CD4-positive, alpha-beta T cell treated with Interleukin-6 for 4 hours (primary cell): ENCODE measurements around the gene ATP10B.

Experiments used
- DNase-seq: peaks from one replicate; pipeline ENCODE4 v3.0.0-alpha.2; 2020; ENCODE audit warnings: mixed read lengths

ATP10B gene

DNA sequence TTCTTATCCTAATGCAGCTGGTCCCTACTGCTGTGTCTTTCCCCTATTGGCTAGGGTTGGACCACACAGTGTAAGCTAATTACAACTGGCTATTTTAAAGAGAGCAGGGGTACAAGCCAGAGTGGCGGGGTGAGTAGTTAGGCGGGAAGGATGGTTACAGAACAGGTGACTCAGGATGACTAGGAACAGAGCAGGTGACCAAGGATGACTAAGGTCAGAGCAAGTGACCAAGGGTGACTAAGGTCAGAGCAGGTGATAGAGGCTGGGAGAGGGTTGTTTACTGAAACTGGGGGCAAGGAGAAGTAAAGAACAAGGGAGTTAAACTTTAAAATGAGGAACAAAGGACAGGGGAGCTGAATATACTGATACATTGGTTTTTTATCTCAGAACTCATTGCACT is 304.9 kb downstream of the ATP10B start:
- no peak for DNase-seq

DNA sequence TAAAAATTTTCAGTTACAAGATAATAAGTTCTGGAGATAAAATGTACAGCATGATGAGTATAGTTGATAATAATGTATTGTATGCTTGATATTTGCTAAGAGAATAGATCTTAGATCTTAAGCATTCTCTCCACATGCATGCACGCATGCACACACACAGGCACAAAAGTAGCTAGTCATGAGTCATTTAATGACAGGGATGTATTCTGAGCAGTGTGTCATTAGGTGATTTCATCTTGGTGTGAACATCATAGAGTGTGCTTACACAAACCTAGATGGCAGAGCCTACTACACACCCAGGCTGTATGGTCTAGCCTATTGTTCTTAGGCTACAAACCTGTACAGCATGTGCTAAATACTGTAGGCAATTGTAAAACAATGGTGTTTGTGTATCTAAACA is 306.2 kb downstream of the ATP10B start:
- no peak for DNase-seq

GRCh38 chr5:160543395-160543794 is 308.6 kb downstream of the ATP10B start:
- DNase-seq = no peak

GRCh38 chr5:160542840-160543239 is 309.2 kb downstream of the ATP10B start:
- DNase-seq = no peak

DNA sequence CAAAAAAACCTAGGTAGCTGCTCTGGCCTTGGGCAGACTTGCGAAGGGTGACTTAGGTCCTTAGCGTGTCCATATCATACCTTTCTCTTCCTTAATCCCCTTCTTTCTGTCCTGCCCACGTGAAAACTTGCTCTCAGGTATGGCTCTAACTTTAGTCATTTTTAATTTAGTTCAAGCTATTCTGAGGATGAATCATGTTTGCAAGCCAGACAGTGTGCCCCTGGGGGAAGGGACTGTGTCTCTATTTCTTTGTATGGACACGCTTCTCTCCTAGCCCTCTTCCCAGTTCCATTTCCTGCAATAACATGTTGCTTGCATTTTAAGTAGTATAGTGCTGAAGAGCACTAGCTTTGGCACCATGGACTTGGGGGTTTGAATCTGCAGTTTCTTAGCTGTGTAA is 309.7 kb downstream of the ATP10B start:
- no peak for DNase-seq

DNA sequence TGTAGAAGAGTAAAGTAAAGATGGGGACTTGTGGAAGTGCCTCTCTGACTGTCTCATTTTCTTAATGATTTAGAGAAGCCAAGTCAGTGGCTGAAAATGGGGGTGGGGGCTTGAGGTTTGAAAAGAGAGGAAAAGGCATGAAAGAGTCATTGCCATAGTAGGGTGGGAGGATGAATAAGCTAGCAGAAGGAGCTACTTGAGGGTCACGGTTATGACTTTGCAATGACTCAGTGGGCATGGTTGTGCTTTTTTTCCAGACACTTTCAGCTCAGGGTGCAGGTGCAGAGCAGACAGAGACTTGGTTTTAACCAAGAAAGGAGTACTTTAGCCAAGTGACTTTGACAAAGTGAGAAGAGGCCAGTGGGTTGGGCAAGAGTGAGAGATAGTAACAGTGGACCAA is 312.6 kb downstream of the ATP10B start:
- no peak for DNase-seq

DNA sequence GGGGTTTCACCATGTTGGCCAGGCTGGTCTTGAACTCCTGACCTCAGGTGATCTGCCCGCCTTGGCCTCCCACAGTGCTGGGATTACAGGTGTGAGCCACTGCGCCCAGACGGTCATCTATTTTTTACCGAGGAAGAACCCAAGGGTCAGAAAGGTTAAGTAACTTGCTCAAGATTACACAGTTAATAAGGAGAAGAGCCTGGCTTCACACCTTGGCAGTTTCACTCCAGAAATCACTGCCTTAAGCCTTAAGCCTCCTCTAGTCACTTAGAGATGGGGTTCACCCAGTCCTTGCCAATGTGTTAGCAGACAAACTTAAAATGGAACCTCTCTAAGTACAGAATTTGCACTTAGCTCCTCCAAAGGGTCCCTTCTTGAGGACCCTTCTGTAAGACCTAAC is 314.1 kb downstream of the ATP10B start:
- no peak for DNase-seq

GRCh38 chr5:160537116-160537515 is 314.9 kb downstream of the ATP10B start:
- no peak for DNase-seq

GRCh38 chr5:160534914-160535313 is 317.1 kb downstream of the ATP10B start:
- DNase-seq = no peak

DNA sequence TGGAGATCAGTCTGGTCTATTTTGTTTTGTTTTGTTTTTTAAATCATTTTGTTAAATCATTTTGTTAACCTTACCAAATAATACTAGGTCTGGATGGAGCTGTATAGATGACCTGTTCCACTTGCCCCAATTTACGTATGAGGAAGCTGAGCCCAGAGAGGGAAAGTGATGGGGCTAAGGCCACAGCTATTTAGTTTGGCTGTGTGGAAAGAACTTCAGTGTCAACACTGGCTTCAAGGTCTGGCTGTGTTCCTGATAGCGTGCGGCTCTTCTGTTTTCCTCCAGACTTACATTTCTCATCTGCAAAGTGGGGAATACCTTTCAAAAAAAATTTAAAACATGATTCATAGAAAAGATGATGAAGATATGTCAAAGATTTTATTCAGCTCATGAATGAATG is 317.9 kb downstream of the ATP10B start:
- DNase-seq = no peak

- DNase-seq = no peak
Measured at GRCh38 chr5:160525471-160526261, 326.3 kb downstream of the ATP10B start.

DNA sequence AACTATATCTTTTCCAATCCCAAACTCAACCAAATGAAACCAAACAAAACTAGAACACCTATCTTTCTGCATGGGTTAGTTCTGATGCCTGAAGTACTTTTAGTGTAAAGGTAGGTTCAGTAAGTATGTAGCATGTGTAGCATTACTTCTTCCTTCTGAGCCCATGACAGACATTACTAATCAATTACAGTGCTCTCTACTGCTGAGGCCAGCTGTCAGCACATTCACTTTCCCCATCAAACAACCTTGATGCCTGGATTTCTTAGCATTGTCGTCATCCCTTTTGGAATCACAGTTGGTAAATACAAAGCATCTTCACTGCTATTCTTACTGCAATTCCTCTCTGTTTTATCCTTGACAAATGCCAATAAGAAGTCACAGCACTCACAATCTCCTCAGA is 327.2 kb downstream of the ATP10B start:
- no peak for DNase-seq

GRCh38 chr5:160523502-160524163 is 328.4 kb downstream of the ATP10B start:
- no peak for DNase-seq

- DNase-seq = no peak
Measured at GRCh38 chr5:160521392-160521663, 330.7 kb downstream of the ATP10B start.

GRCh38 chr5:160520609-160521391 is 331.2 kb downstream of the ATP10B start:
- DNase-seq = no peak

- DNase-seq = no peak
Measured at GRCh38 chr5:160516696-160517530, 335.1 kb downstream of the ATP10B start.

DNA sequence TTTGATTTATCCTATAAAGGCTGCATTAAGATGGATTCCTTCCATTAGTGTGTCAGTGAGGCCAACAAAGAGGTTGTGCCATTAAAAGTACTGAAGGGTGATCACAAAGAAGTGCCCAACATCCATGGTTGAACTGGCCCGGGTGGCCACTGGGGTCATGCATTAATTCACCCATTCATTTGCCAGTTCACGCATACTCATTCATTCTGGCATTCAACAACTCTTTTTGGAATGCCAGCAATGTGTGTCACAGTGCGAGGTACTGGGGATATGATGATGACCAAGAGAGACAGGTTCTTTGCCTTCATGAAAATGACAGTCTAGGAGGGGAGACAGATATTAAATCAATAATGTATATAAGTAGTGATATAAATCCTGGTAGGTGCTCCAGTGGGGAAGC is 337.1 kb downstream of the ATP10B start:
- no peak for DNase-seq

DNA sequence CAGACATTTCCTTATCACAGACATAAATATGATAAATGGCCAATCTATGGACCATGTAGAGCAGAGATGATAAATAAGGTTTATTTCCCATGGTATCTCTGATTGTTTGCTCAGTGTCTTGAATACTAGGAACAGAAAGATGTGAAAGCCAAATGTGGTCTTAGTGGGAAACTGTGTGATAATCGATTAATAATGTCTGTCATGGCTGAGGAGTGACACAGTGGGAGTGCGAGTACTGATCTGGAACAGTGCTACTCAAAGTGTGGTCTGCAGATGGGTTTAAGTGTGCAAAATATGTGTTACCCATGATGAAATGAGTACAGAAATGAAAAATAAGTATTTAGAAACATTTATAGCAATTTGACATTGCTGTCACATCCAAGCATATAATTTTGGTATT is 337.8 kb downstream of the ATP10B start:
- no peak for DNase-seq

GRCh38 chr5:160513485-160513884 is 338.5 kb downstream of the ATP10B start:
- no peak for DNase-seq
